HG02610 (cell line): ENCODE results near the gene CCNL1.
"Not testable (repeated sequence)": the region's sequence is repeated elsewhere in the genome, so short reads cannot be mapped to it uniquely, and the experiment has no call there.

ENCODE experiments used
- ATAC-seq: cut with Tn5 transposase; IDR thresholded peaks from one replicate; pipeline ENCODE4 v1.9.1; 2021; ENCODE audit warnings: mild to moderate bottlenecking, moderate library complexity; ENCODE audit not compliant: unreplicated experiment

The CCNL1 gene

GRCh38 chr3:157172746-157173145 is 12.8 kb upstream of the CCNL1 start:
- ATAC-seq: no peak

- ATAC-seq: no peak
These were observed 10.9 kb upstream of the CCNL1 start for GRCh38 chr3:157170861-157171260.

- no peak for ATAC-seq
These were observed 7.6 kb upstream of the CCNL1 start for GRCh38 chr3:157167371-157168042.

- peak; percentile 78 for ATAC-seq
These were observed 6.6 kb upstream of the CCNL1 start for GRCh38 chr3:157166561-157166960.

GRCh38 chr3:157166115-157166514 is 6.2 kb upstream of the CCNL1 start:
- no peak for ATAC-seq

- no peak for ATAC-seq
These were observed 3.4 kb upstream of the CCNL1 start for GRCh38 chr3:157163217-157163953.

GRCh38 chr3:157162620-157163019 is 2.7 kb upstream of the CCNL1 start:
- ATAC-seq: not testable (repeated sequence)

- peak; percentile 56 for ATAC-seq
These were observed 894 bp upstream of the CCNL1 start for GRCh38 chr3:157160658-157161424.

- ATAC-seq: peak; percentile 46
These were observed 748 bp downstream of the CCNL1 start for GRCh38 chr3:157159037-157159761.

GRCh38 chr3:157157836-157158235 is 2.1 kb downstream of the CCNL1 start:
- no peak for ATAC-seq

GRCh38 chr3:157156837-157157635 is 2.9 kb downstream of the CCNL1 start:
- ATAC-seq: no peak

- no peak for ATAC-seq
These were observed 4.4 kb downstream of the CCNL1 start for GRCh38 chr3:157155591-157155990.

- no peak for ATAC-seq
These were observed 5.2 kb downstream of the CCNL1 start for GRCh38 chr3:157154563-157155330.

GRCh38 chr3:157152930-157153329 is 7.0 kb downstream of the CCNL1 start:
- ATAC-seq: no peak

GRCh38 chr3:157152438-157152837 is 7.5 kb downstream of the CCNL1 start:
- no peak for ATAC-seq

- no peak for ATAC-seq
These were observed 8.3 kb downstream of the CCNL1 start for GRCh38 chr3:157151627-157152026.

- no peak for ATAC-seq
These were observed 8.8 kb downstream of the CCNL1 start for GRCh38 chr3:157151151-157151550.

- no peak for ATAC-seq
These were observed 10.7 kb downstream of the CCNL1 start for GRCh38 chr3:157149136-157149696.

- peak; percentile 83 for ATAC-seq
These were observed 11.6 kb downstream of the CCNL1 start for GRCh38 chr3:157148196-157148889.
